OCI-LY1 (cell line): ENCODE measurements around the gene ZC3H18.

Experiments used
- H2AFZ ChIP-seq: fragments of 200-600 bp; sonication (generic), shearing (Covaris generic); 2 replicates; pipeline ENCODE4 v1.6.0; 2014; ENCODE audit warnings: antibody characterized with exemption, mild to moderate bottlenecking, low read length
- H3F3A ChIP-seq: fragments of 200-600 bp; sonication (generic), shearing (Covaris generic); 2 replicates; pipeline ENCODE4 v1.6.0; 2014; ENCODE audit warnings: mild to moderate bottlenecking, antibody characterized with exemption, low read length, moderate library complexity; ENCODE audit not compliant: insufficient read depth
- H3K27ac ChIP-seq: fragments of 200-600 bp; sonication (generic); 2 replicates; pipeline ENCODE4 v1.5.1; 2014; ENCODE audit warnings: low read length, mixed run types, mild to moderate bottlenecking, low read depth; ENCODE audit not compliant: poor library complexity, severe bottlenecking
- H3K27me3 ChIP-seq: fragments of 200-600 bp; sonication (generic); 2 replicates; pipeline ENCODE4 v1.6.0; 2014; ENCODE audit warnings: antibody characterized with exemption, mild to moderate bottlenecking, low read length, moderate library complexity; ENCODE audit not compliant: insufficient read depth
- H3K36me3 ChIP-seq: fragments of 200-600 bp; sonication (generic); 2 replicates; pipeline ENCODE4 v1.6.1; 2014; ENCODE audit warnings: mild to moderate bottlenecking, antibody characterized with exemption, low read length, moderate library complexity, mixed read lengths; ENCODE audit not compliant: insufficient read depth
- H3K4me1 ChIP-seq: fragments of 200-600 bp; sonication (generic); 2 replicates; pipeline ENCODE4 v1.5.1; 2014; ENCODE audit warnings: mild to moderate bottlenecking, low read length, moderate library complexity; ENCODE audit not compliant: insufficient read depth, severe bottlenecking
- H3K4me2 ChIP-seq: fragments of 200-600 bp; sonication (generic), shearing (Covaris generic); 2 replicates; pipeline ENCODE4 v1.6.1; 2014; ENCODE audit warnings: low read length
- H3K4me3 ChIP-seq: fragments of 200-600 bp; sonication (generic); 2 replicates; pipeline ENCODE4 v1.5.1; 2014; ENCODE audit warnings: low read length, low read depth, mild to moderate bottlenecking, mixed read lengths; ENCODE audit not compliant: poor library complexity, severe bottlenecking
- H3K79me2 ChIP-seq: fragments of 200-600 bp; shearing (Covaris generic); 2 replicates; pipeline ENCODE4 v1.6.1; 2016; ENCODE audit warnings: mixed run types, low read length, mixed read lengths; ENCODE audit not compliant: insufficient read depth
- H3K9ac ChIP-seq: fragments of 200-600 bp; sonication (generic), shearing (Covaris generic); 2 replicates; pipeline ENCODE4 v1.6.1; 2014; ENCODE audit warnings: mild to moderate bottlenecking, low read length, mixed read lengths
- H3K9me2 ChIP-seq: fragments of 200-600 bp; sonication (generic), shearing (Covaris generic); 2 replicates; pipeline ENCODE4 v1.6.1; 2014; ENCODE audit warnings: low read depth, mild to moderate bottlenecking, low read length, mixed read lengths
- H3K9me3 ChIP-seq: fragments of 200-600 bp; shearing (Covaris generic); 2 replicates; pipeline ENCODE4 v1.6.1; 2014; ENCODE audit warnings: low read length, mixed read lengths
- H4K20me1 ChIP-seq: fragments of 200-600 bp; sonication (generic), shearing (Covaris generic); 2 replicates; pipeline ENCODE4 v1.6.0; 2016; ENCODE audit warnings: mild to moderate bottlenecking, low read length; ENCODE audit not compliant: insufficient read depth
- CTCF ChIP-seq: fragments of 200-600 bp; sonication (generic), shearing (Covaris generic); IDR thresholded peaks from 2 replicates; pipeline ENCODE4 v1.5.1; 2017; ENCODE audit warnings: mild to moderate bottlenecking, antibody characterized with exemption, low read length, moderate library complexity, mixed read lengths
- EZH2 ChIP-seq: fragments of 200-600 bp; sonication (generic), shearing (Covaris generic); IDR thresholded peaks from 2 replicates; pipeline ENCODE4 v1.8.0; 2017; ENCODE audit warnings: borderline replicate concordance, mixed run types, mild to moderate bottlenecking, antibody characterized with exemption, low read length, moderate library complexity, mixed read lengths

The ZC3H18 gene

GRCh38 chr16:88581033-88581432 is 10.8 kb downstream of the ZC3H18 start:
- Histone ChIP-seq H3K4me2 (no peak overlapping the region), H3K27ac (no peak overlapping the region), H2AFZ (no peak overlapping the region), H3K79me2 (peaks cover 7% of the 10 kb centered on the region; the same call in 1 of the 2 replicates), H4K20me1 (no peaks in the 10 kb centered on the region), H3K9ac (no peak overlapping the region), H3K4me1 (no peaks in the 10 kb centered on the region), H3K36me3 (peaks cover 89% of the 10 kb centered on the region), H3K9me2 (no peaks in the 10 kb centered on the region), H3F3A (no peaks in the 10 kb centered on the region), H3K9me3 (no peaks in the 10 kb centered on the region), H3K4me3 (no peak overlapping the region), H3K27me3 (no peaks in the 10 kb centered on the region)
- TF ChIP-seq CTCF (no peak), EZH2 (no peak)

- Histone ChIP-seq H3K27ac (no peak overlapping the region), H3K4me2 (no peak overlapping the region), H3K27me3 (no peaks in the 10 kb centered on the region), H3K79me2 (peaks cover 4% of the 10 kb centered on the region; the same call in 1 of the 2 replicates), H3K9me3 (no peaks in the 10 kb centered on the region), H3K9ac (no peak overlapping the region), H3K4me1 (no peaks in the 10 kb centered on the region), H3K36me3 (peaks cover 89% of the 10 kb centered on the region), H2AFZ (no peak overlapping the region), H3K9me2 (no peaks in the 10 kb centered on the region), H3F3A (no peaks in the 10 kb centered on the region), H3K4me3 (no peak overlapping the region), H4K20me1 (no peaks in the 10 kb centered on the region)
- TF ChIP-seq CTCF (no peak), EZH2 (no peak)
Measured at GRCh38 chr16:88582912-88583575, 12.8 kb downstream of the ZC3H18 start.

- peaks cover 4% of the 10 kb centered on the region; the same call in 1 of the 2 replicates for H3K79me2 ChIP-seq
- H3K36me3 ChIP-seq = peaks cover 89% of the 10 kb centered on the region
- H3K9me3 ChIP-seq = no peaks in the 10 kb centered on the region
- no peaks in the 10 kb centered on the region for H3F3A ChIP-seq
- no peak overlapping the region for H3K4me3 ChIP-seq
- no peak overlapping the region for H2AFZ ChIP-seq
- TF ChIP-seq CTCF (no peak), EZH2 (no peak)
- no peaks in the 10 kb centered on the region for H3K4me1 ChIP-seq
- no peaks in the 10 kb centered on the region for H3K9me2 ChIP-seq
- H4K20me1 ChIP-seq = no peaks in the 10 kb centered on the region
- no peaks in the 10 kb centered on the region for H3K27me3 ChIP-seq
- no peak overlapping the region for H3K27ac ChIP-seq
- no peak overlapping the region for H3K4me2 ChIP-seq
- no peak overlapping the region for H3K9ac ChIP-seq
Measured at GRCh38 chr16:88584676-88585075, 14.5 kb downstream of the ZC3H18 start.
